ENCODE data around the gene SIRPA.

GRCh38 chr20:1856424-1856823, 38.8 kb upstream of the SIRPA start:
- no peak for TF ChIP-seq CTCF (IDR thresholded peaks at IDR 0.05; ENCODE audit: low read depth, low read length, poor library complexity, severe bottlenecking)
- no peak for TF ChIP-seq EZH2phosphoT487 (IDR thresholded peaks at IDR 0.05; ENCODE audit: borderline replicate concordance, low read length)
